ENCODE data around the gene PPT2. TPM values are rescaled to one million over a fixed set of nuclear protein-coding genes. Genes with fewer than 3 reads are reported as not detected.

The PPT2 gene
- total and polyA plus RNA-seq, 2 of the 13 experiments (the other 11 are each of a cell fraction or from before 2014, with no cell fraction given) = 39.2 to 61.8 TPM

DNA sequence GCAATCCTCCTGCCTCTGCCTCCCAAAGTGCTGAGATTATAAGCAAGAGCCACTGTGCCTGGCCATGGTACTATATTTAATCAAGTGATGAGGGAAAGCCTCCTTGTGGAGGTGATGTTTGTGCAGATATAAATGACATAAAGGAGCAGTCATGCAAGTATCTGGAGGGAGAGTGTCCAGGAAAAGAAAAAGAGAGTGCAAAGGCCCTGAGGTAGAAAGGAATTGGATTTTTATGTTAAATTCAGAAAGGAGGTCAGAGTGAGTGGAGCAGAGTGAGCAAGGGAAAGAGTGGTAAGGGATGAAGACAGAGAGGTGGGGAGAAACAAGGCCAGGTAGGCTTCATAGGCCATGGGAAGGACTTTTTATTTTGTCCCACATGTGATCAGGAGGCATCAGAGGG, 16.5 kb upstream of the PPT2 start (continued):
- no peak for TF ChIP-seq MED1 (CRISPR knock-in tag; IDR thresholded peaks at IDR 0.05)
- no peak for TF ChIP-seq KDM3A (CRISPR knock-in tag; IDR thresholded peaks at IDR 0.05; ENCODE audit: low read depth)
- TF ChIP-seq ZNF326 (CRISPR knock-in tag; IDR thresholded peaks at IDR 0.05; ENCODE audit: borderline replicate concordance) = no peak
- TF ChIP-seq, protein P1, sequence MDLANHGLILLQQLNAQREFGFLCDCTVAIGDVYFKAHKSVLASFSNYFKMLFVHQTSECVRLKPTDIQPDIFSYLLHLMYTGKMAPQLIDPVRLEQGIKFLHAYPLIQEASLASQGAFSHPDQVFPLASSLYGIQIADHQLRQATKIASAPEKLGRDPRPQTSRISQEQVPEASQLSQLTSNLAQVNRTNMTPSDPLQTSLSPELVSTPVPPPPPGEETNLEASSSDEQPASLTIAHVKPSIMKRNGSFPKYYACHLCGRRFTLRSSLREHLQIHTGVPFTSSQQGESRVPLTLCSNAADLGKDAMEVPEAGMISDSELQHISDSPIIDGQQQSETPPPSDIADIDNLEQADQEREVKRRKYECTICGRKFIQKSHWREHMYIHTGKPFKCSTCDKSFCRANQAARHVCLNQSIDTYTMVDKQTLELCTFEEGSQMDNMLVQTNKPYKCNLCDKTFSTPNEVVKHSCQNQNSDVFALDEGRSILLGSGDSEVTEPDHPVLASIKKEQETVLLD (CRISPR knock-in tag; IDR thresholded peaks at IDR 0.05; ENCODE audit: low read depth) = no peak

GRCh38 chr6:32139590-32139989, 14.4 kb upstream of the PPT2 start:
- H2AFZ ChIP-seq (ENCODE audit: low read length) = no peak overlapping the region
- ChIA-PET POLR2A (interaction anchor here (0.7 to 1.5 kb wide), 3 partner anchors 9 to 1138 kb away, joined by 3 to 4 read pairs (median 4); partner anchors contain the start of genes FKBPL and PRRT1), CTCF (ENCODE audit: low intra/inter-chr PET ratio, low total read pairs) (no interaction called here)
- WGBS (ENCODE audit: low lambda C conversion rate) = 42% methylated on average over 5 of the region's 5 CpGs
- BruUV-seq (replicated peaks) = no TSS peak
- no peak overlapping the region for H3K27ac ChIP-seq (ENCODE audit: extremely low read length, insufficient read depth, low read length)
- ATAC-seq (no peak), DNase-seq (ENCODE audit: low spot score) (no peak), FAIRE-seq (no peak)
- TF ChIP-seq ATAD3A (CRISPR knock-in tag; IDR thresholded peaks at IDR 0.05) (no peak), ZNF354B (CRISPR knock-in tag; IDR thresholded peaks at IDR 0.05) (no peak)
- no peaks in the 10 kb centered on the region for H3K27me3 ChIP-seq (ENCODE audit: control insufficient read depth in 1 of 2, insufficient read depth in 2 of 2, low read length in 2 of 2)
- intact Hi-C loops (cut with micrococcal nuclease; ENCODE audit: unreplicated experiment) (no loop called here), in situ Hi-C loops (cut with HindIII; ENCODE audit: extremely low pct_ligation_motif_present, low pct_unique_long_range_greater_than_20kb) (no loop called here)
- no peak overlapping the region for H3K4me2 ChIP-seq (ENCODE audit: low read depth, low read length)
- no peaks in the 10 kb centered on the region for H3K9me3 ChIP-seq (ENCODE audit: low read length)
- no peaks in the 10 kb centered on the region for H3K79me2 ChIP-seq (ENCODE audit: insufficient read depth, low read length)
- peaks cover 44% of the 10 kb centered on the region for H3K4me1 ChIP-seq (ENCODE audit: insufficient read depth, low read length)
- H4K20me1 ChIP-seq (ENCODE audit: insufficient read depth, low read length) = no peaks in the 10 kb centered on the region
- no peaks in the 10 kb centered on the region for H3K36me3 ChIP-seq (replicated peaks in 1 of 2; ENCODE audit: control insufficient read depth in 1 of 2, insufficient read depth in 2 of 2, low read length in 2 of 2)
- no peak overlapping the region for H3K9ac ChIP-seq (ENCODE audit: insufficient read depth, low read depth, low read length)
- H3K4me3 ChIP-seq (replicated peaks in 1 of 3; ENCODE audit: insufficient read depth in 1 of 3, low read depth in 2 of 3, low read length in 3 of 3) = no peak overlapping the region
